ENCODE measurements around the gene UFD1.

Gene UFD1

DNA sequence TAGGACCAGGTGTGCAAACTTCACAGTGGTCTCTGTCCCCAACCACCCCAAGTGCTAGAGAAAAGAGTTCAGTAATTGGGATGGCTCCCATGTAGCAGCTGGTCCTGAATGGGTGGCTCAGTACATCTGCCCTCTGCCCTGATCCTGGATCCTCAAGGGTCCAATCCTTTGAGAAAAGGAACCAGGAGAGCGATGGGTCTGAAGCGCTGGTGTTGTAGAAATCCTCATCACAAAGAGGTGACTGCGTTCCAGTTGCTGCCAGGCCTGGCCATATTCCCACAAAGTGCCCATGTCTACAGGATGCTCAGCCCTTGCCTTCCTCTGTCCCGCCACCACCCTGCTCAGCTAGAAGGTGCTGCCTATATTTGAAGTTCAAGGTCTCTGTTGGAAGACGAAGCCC, 25.3 kb downstream of the UFD1 start:
- Histone ChIP-seq H3K36me3 (ENCODE audit: insufficient read depth) (no peaks in the 10 kb centered on the region), H4K20me1 (ENCODE audit: insufficient read depth) (no peaks in the 10 kb centered on the region), H3K4me1 (ENCODE audit: low read depth, poor library complexity, severe bottlenecking) (peaks cover 12% of the 10 kb centered on the region), H3K27me3 (ENCODE audit: insufficient read depth, low read depth) (no peaks in the 10 kb centered on the region), H3K4me3 (IDR thresholded peaks at IDR 0.05; ENCODE audit: insufficient read depth, low read depth, low read length) (no peak overlapping the region), H3K27ac (no peak overlapping the region), H3K4me2 (no peak overlapping the region), H3K79me2 (ENCODE audit: insufficient read depth, low read depth) (peaks cover 7% of the 10 kb centered on the region; the same call in 1 of the 2 replicates), H3K9ac (no peak overlapping the region), H2AFZ (ENCODE audit: low read depth) (no peak overlapping the region)
- TF ChIP-seq CTCF (conservative IDR thresholded peaks at IDR 0.05; ENCODE audit: low read depth, low read length) = no peak

GRCh38 chr22:19451570-19451969, 27.4 kb downstream of the UFD1 start:
- H3K9ac ChIP-seq = no peak overlapping the region
- no peak overlapping the region for H3K27ac ChIP-seq
- H3K4me2 ChIP-seq = no peak overlapping the region
- H3K79me2 ChIP-seq (ENCODE audit: insufficient read depth, low read depth) = peaks cover 23% of the 10 kb centered on the region; the same call in 1 of the 2 replicates
- no peak for TF ChIP-seq CTCF (conservative IDR thresholded peaks at IDR 0.05; ENCODE audit: low read depth, low read length)
- H2AFZ ChIP-seq (ENCODE audit: low read depth) = no peak overlapping the region
- H3K4me1 ChIP-seq (ENCODE audit: low read depth, poor library complexity, severe bottlenecking) = peaks cover 19% of the 10 kb centered on the region
- no peak overlapping the region for H3K4me3 ChIP-seq (IDR thresholded peaks at IDR 0.05; ENCODE audit: insufficient read depth, low read depth, low read length)
- no peaks in the 10 kb centered on the region for H3K36me3 ChIP-seq (ENCODE audit: insufficient read depth)
- H4K20me1 ChIP-seq (ENCODE audit: insufficient read depth) = no peaks in the 10 kb centered on the region
- no peaks in the 10 kb centered on the region for H3K27me3 ChIP-seq (ENCODE audit: insufficient read depth, low read depth)

DNA sequence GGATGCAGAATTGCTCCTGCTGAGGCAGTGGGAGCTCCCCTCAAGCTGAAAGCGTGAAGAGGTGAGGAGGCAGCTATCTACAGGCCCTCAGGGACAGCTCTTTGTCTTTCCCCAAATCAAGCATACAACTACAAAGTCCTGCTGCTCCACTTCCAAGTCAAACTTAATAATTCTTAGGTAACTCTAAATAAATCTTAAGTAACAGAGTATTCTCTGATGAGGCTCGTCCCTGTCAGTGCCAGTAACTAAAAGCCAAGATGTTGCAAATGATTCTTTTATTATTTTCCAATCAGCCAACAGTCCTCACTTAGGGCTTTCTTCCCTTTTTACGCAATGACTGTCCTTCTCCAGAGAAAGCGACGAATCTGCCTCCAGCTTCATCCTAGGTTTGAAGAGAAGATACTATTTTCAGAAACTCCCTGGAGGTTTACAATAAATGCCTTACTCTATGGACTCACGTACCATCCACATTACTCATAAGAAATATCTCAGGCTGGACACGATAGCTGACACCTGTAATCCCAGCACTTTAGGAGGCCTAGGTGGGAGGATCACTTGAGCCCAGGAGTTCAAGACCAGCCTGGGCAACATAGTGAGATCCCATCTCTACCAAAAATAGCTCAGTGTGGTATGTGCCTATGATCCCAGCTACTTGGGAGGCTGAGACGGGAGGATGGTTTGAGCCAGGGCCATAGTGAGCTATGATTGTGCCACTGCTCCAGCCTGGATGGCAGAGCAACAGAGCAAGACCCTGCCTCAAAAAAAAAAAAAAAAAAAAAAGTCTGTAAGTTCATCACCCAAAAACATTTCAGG, 28.4 kb downstream of the UFD1 start:
- Histone ChIP-seq H3K36me3 (ENCODE audit: insufficient read depth) (no peaks in the 10 kb centered on the region), H4K20me1 (ENCODE audit: insufficient read depth) (no peaks in the 10 kb centered on the region)

DNA sequence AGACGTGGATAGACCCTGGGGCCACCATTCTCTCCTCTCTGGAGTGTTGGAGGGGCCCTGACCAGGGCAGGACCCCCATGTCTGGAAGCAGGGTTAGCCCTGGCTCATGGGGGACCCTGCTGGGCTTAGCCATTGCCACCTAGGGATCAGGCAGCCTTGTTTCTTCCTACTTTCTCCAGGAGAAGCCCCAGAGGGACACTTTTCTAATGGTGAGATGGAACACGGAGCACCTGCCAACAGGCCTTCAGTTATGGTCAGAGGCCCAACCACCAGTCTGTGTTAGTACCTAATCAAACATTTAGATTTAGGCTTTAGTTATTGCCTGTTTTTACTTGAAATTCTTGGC, 29.6 kb downstream of the UFD1 start:
- no peaks in the 10 kb centered on the region for H3K36me3 ChIP-seq (ENCODE audit: insufficient read depth)
- H2AFZ ChIP-seq (ENCODE audit: low read depth) = no peak overlapping the region
- H3K27me3 ChIP-seq (ENCODE audit: insufficient read depth, low read depth) = no peaks in the 10 kb centered on the region
- H3K4me3 ChIP-seq (IDR thresholded peaks at IDR 0.05; ENCODE audit: insufficient read depth, low read depth, low read length) = no peak overlapping the region
- H3K9ac ChIP-seq = no peak overlapping the region
- H3K27ac ChIP-seq = no peak overlapping the region; the same call in 1 of the 2 replicates
- no peaks in the 10 kb centered on the region for H4K20me1 ChIP-seq (ENCODE audit: insufficient read depth)
- H3K4me1 ChIP-seq (ENCODE audit: low read depth, poor library complexity, severe bottlenecking) = peaks cover 27% of the 10 kb centered on the region
- no peak overlapping the region; the same call in 1 of the 2 replicates for H3K4me2 ChIP-seq
- TF ChIP-seq CTCF (conservative IDR thresholded peaks at IDR 0.05; ENCODE audit: low read depth, low read length) = no peak
- H3K79me2 ChIP-seq (ENCODE audit: insufficient read depth, low read depth) = peaks cover 44% of the 10 kb centered on the region

More for the DNA sequence above, 28.4 kb downstream of the UFD1 start:
- Histone ChIP-seq H3K4me3 (IDR thresholded peaks at IDR 0.05; ENCODE audit: insufficient read depth, low read depth, low read length) (no peak overlapping the region), H3K9ac (no peak overlapping the region), H2AFZ (ENCODE audit: low read depth) (no peak overlapping the region), H3K27me3 (ENCODE audit: insufficient read depth, low read depth) (no peaks in the 10 kb centered on the region), H3K79me2 (ENCODE audit: insufficient read depth, low read depth) (peaks cover 33% of the 10 kb centered on the region), H3K4me1 (ENCODE audit: low read depth, poor library complexity, severe bottlenecking) (peaks cover 27% of the 10 kb centered on the region), H3K4me2 (no peak overlapping the region), H3K27ac (no peak overlapping the region)
- no peak for TF ChIP-seq CTCF (conservative IDR thresholded peaks at IDR 0.05; ENCODE audit: low read depth, low read length)

Measured in KMS-11 (cell line).